K562 (cell line): ENCODE results near the gene CREB3L2. TPM values are rescaled to one million over a fixed set of nuclear protein-coding genes. Genes with fewer than 3 reads are reported as not detected.
A peak's percentile ranks its signal among the peaks of the same experiment; 100 is the strongest.

Source experiments
- AFF4 ChIP-seq: sonication (generic); formaldehyde crosslinking; IDR thresholded peaks from 2 replicates; pipeline ENCODE4 v1.8.0; 2023; ENCODE audit warnings: mild to moderate bottlenecking, missing genetic modification reagents
- BRD9 ChIP-seq: fragments of 450-650 bp; IDR thresholded peaks from 2 replicates; pipeline ENCODE4 v1.6.1; 2018; ENCODE audit warnings: low read depth; ENCODE audit not compliant: partially characterized antibody
- CREB3L1 ChIP-seq: fragments of 450-650 bp; IDR thresholded peaks from 2 replicates; pipeline ENCODE4 v1.6.1; 2014; ENCODE audit warnings: low read depth, mild to moderate bottlenecking, moderate library complexity, borderline replicate concordance
- EWSR1 ChIP-seq: fragments of 450-650 bp; IDR thresholded peaks from 2 replicates; pipeline ENCODE4 v1.6.1; 2018; ENCODE audit warnings: borderline replicate concordance, mild to moderate bottlenecking, low read depth, moderate library complexity; ENCODE audit not compliant: partially characterized antibody
- FOXP1 ChIP-seq: sonication (generic); formaldehyde crosslinking; IDR thresholded peaks from 2 replicates; pipeline ENCODE4 v1.8.0; 2022; ENCODE audit warnings: mild to moderate bottlenecking, missing genetic modification reagents
- GATAD2A ChIP-seq: fragments of 450-650 bp; IDR thresholded peaks from 2 replicates; pipeline ENCODE4 v1.6.1; 2017
- GTF2A2 ChIP-seq: IDR thresholded peaks from 2 replicates; pipeline ENCODE4 v1.6.1; 2016; ENCODE audit warnings: mild to moderate bottlenecking, missing genetic modification characterization, missing compliant biosample characterization
- GTF2F1 ChIP-seq: IDR thresholded peaks from 2 replicates; pipeline ENCODE4 v1.6.1; 2011; ENCODE audit warnings: low read depth, low read length, improper control_type of control experiment
- JUND ChIP-seq, 2 experiments: IDR thresholded peaks; 2 replicates in 1 of 2; 3 replicates in 1 of 2; pipeline ENCODE4 v1.6.1; 2011; ENCODE audit warnings: borderline replicate concordance in 2 of 2, low read depth in 2 of 2, low read length in 2 of 2, improper control_type of control experiment in 1 of 2, missing biosample characterization in 1 of 2, missing genetic modification characterization in 1 of 2, missing genetic modification reagents in 1 of 2
- KDM2B ChIP-seq: fragments of 250-450 bp; sonication (Bioruptor Pico); IDR thresholded peaks from 2 replicates; pipeline ENCODE4 v1.8.0; 2021; ENCODE audit warnings: mild to moderate bottlenecking, moderate library complexity
- KLF16 ChIP-seq: IDR thresholded peaks from 2 replicates; pipeline ENCODE4 v1.6.1; 2016; ENCODE audit warnings: antibody characterized with exemption
- MEIS2 ChIP-seq: fragments of 450-650 bp; IDR thresholded peaks from 2 replicates; pipeline ENCODE4 v1.6.1; 2014; ENCODE audit warnings: mild to moderate bottlenecking; ENCODE audit not compliant: partially characterized antibody
- RBM15 ChIP-seq: fragments of 200-400 bp; formaldehyde crosslinking; IDR thresholded peaks from 2 replicates; pipeline ENCODE4 v1.6.1; 2018; ENCODE audit warnings: mild to moderate bottlenecking, low read length, moderate library complexity; ENCODE audit not compliant: insufficient read depth
- SMAD3 ChIP-seq: fragments of 450-650 bp; formaldehyde crosslinking; conservative IDR thresholded peaks from 2 replicates; pipeline ENCODE4 v1.4.0; 2020; ENCODE audit warnings: mild to moderate bottlenecking
- SREBF2 ChIP-seq: sonication (generic); formaldehyde crosslinking; IDR thresholded peaks from 2 replicates; pipeline ENCODE4 v1.4.0; 2020; ENCODE audit warnings: mild to moderate bottlenecking, missing genetic modification reagents
- SRSF9 ChIP-seq: fragments of 200-400 bp; formaldehyde crosslinking; IDR thresholded peaks from 2 replicates; pipeline ENCODE4 v1.6.1; 2017; ENCODE audit warnings: low read depth, low read length, borderline replicate concordance
- TCF3 ChIP-seq: sonication (generic); formaldehyde crosslinking; IDR thresholded peaks from 2 replicates; pipeline ENCODE4 v1.4.0; 2020; ENCODE audit warnings: mild to moderate bottlenecking, missing genetic modification reagents
- ZC3H11A ChIP-seq: IDR thresholded peaks from 2 replicates; pipeline ENCODE4 v1.6.1; 2012; ENCODE audit warnings: low read depth, low read length, improper control_type of control experiment
- ZKSCAN1 ChIP-seq: fragments of 150-350 bp; IDR thresholded peaks from 2 replicates; pipeline ENCODE4 v1.6.1; 2016; ENCODE audit warnings: low read depth, low read length
- ZNF24 ChIP-seq: fragments of 450-650 bp; IDR thresholded peaks from 2 replicates; pipeline ENCODE4 v1.6.1; 2016
- ZNF347 ChIP-seq: fragments of 450-650 bp; formaldehyde crosslinking; IDR thresholded peaks from 2 replicates; pipeline ENCODE4 v1.4.0; 2020; ENCODE audit warnings: low read depth, mild to moderate bottlenecking, moderate library complexity
- ZNF354B ChIP-seq: fragments of 250-450 bp; sonication (Bioruptor Pico); IDR thresholded peaks from 2 replicates; pipeline ENCODE4 v1.4.0; 2020
- ZNF583 ChIP-seq: fragments of 250-450 bp; sonication (Bioruptor Pico); IDR thresholded peaks from 2 replicates; pipeline ENCODE4 v1.4.0; 2020
- ZNF77 ChIP-seq: fragments of 250-450 bp; sonication (Bioruptor Pico); IDR thresholded peaks from 2 replicates; pipeline ENCODE4 v1.5.0; 2020
- ZNF79 ChIP-seq: fragments of 250-450 bp; sonication (Bioruptor Pico); IDR thresholded peaks from 2 replicates; pipeline ENCODE4 v1.4.0; 2020; ENCODE audit warnings: low read depth, mild to moderate bottlenecking, moderate library complexity
- polyA plus RNA-seq, 8 experiments: library from polyadenylated mRNA; depleted of rRNA in 4 of 8; stranded (reverse) in 5 of 8; unstranded in 3 of 8; fragments of >200 nt; fragmentation: Nextera tagmentation in 2 of 8; fragmentation: Illumina TruSeq in 1 of 8; extraction: Ambion mirVana in 2 of 8; extraction: Trizol in 1 of 8; gene quantifications; 2 replicates each; pipeline versions ENCODE4 v1.2.1 to v1.2.3, GENCODE V29; 2011 to 2014; ENCODE audit warnings: inconsistent platforms in 1 of 8, missing spikeins in 1 of 8
- total RNA-seq, 7 experiments: library from RNA; depleted of rRNA in 6 of 7; stranded (reverse); fragments of >200 nt in 6 of 7; fragmentation: Illumina TruSeq in 2 of 7; extraction: Trizol in 2 of 7; gene quantifications; 2 replicates each; pipeline versions ENCODE4 v1.2.1 to v1.2.3, GENCODE V29; 2011 to 2021; ENCODE audit warnings: low replicate concordance in 1 of 7

Gene CREB3L2
- total and polyA plus RNA-seq, 9 of the 15 experiments (the other 6 are each of a cell fraction or from before 2014, with no cell fraction given), result 7.1 to 45.6 (median 15.8) TPM

DNA sequence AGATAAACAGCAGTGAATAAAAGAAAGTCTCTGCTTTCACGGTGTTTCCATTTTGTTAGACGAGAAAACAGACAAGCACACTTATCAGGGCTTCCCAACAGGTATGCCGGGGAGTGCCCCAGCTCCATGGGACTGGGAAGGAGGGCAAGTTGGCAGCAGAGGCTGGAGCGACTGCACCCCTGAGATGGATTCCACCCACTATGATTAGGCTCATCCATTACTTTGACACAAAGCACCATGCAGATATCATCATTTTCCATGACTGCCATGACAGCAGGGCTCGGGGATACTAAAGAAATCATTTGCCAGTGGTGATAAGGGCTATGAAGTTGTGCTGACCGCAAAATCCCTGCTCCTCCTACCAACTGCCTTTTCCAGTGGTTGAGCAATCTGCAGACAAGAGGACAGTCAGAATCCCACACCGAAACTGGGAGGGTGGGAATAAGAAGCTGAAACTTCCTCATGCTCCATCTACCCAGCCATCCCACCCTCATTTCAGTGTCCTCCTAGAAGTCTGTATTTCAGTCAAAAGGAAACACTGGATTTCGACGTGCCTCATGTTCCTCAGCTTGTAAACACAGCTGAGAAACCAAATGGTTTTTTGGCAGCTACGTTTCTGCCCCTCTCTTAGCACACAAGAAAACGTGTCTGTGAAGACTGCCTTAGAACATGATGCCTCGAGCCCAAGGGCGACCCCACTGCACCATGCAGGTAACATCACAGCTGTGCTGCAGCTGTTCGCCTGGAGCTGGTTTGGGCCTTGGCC, 15.5 kb downstream of the CREB3L2 start (continued):
- TF ChIP-seq GATAD2A (no peak), ZNF583 (CRISPR knock-in tag) (no peak; the same call in 1 of the 2 replicates), ZNF77 (CRISPR knock-in tag) (no peak), RBM15 (no peak), CREB3L1 (peak; percentile 75; the same call in 1 of the 2 replicates), ZC3H11A (no peak), KDM2B (CRISPR knock-in tag) (0 out of 2 replicates have a peak, but pooled peaks have one; percentile 27), SREBF2 (0 out of 2 replicates have a peak, but pooled peaks have one; percentile 57), BRD9 (no peak), MEIS2 (peak; percentile 96), ZNF347 (CRISPR knock-in tag) (no peak), ZNF24 (0 out of 2 replicates have a peak, but pooled peaks have one; percentile 4), ZKSCAN1 (0 out of 2 replicates have a peak, but pooled peaks have one; percentile 9), GTF2A2 (tag) (no peak), EWSR1 (no peak), TCF3 (peak; percentile 60), ZNF79 (no peak), GTF2F1 (no peak), SRSF9 (no peak), AFF4 (CRISPR knock-in tag) (0 out of 2 replicates have a peak, but pooled peaks have one; percentile 49), ZNF354B (no peak), SMAD3 (CRISPR knock-in tag) (peak; percentile 73), JUND (IDR thresholded peaks at IDR 0.05; ENCODE audit: borderline replicate concordance, low read depth, low read length) (peak; percentile 57; the same call in 1 of the 2 replicates), JUND (tag; IDR thresholded peaks at IDR 0.05; ENCODE audit: borderline replicate concordance, low read depth, low read length) (peak; percentile 76; the same call in 2 of the 3 replicates), FOXP1 (CRISPR knock-in tag) (no peak), KLF16 (peak; percentile 50; the same call in 1 of the 2 replicates)
